GM23338 (cell line): Measurements from ENCODE around the gene ACBD4. TPM values are rescaled to one million over a fixed set of nuclear protein-coding genes. Genes with fewer than 3 reads are reported as not detected.

Experiments used
- ATAC-seq: fragments of 200-7000 bp; cut with Tn5 transposase; 3 replicates; pipeline ENCODE4 v1.9.1; 2020
- DNase-seq: peaks from one replicate; pipeline ENCODE4 v3.0.0-alpha.2; 2015; ENCODE audit warnings: low spot score
- H2AFZ ChIP-seq: fragments of 200-600 bp; sonication (generic); 2 replicates; pipeline ENCODE4 v1.8.0; 2016; ENCODE audit warnings: antibody characterized with exemption, mild to moderate bottlenecking, moderate library complexity
- H3F3A ChIP-seq: fragments of 200-600 bp; sonication (generic); replicated peaks from 2 replicates; pipeline ENCODE4 v1.8.0; 2017; ENCODE audit warnings: antibody characterized with exemption, mixed run types, low read depth
- H3K27ac ChIP-seq: fragments of 200-600 bp; sonication (generic); 2 replicates; pipeline ENCODE4 v1.6.1; 2016; ENCODE audit warnings: low read depth
- H3K27me3 ChIP-seq: fragments of 200-600 bp; sonication (generic); 2 replicates; pipeline ENCODE4 v1.8.0; 2016; ENCODE audit warnings: mild to moderate bottlenecking, mixed run types, moderate library complexity; ENCODE audit not compliant: insufficient read depth
- H3K36me3 ChIP-seq: fragments of 200-600 bp; sonication (generic); 2 replicates; pipeline ENCODE4 v1.8.0; 2016; ENCODE audit warnings: mild to moderate bottlenecking; ENCODE audit not compliant: insufficient read depth
- H3K4me1 ChIP-seq: fragments of 200-600 bp; sonication (generic); 2 replicates; pipeline ENCODE4 v1.8.0; 2016; ENCODE audit warnings: mild to moderate bottlenecking, moderate library complexity; ENCODE audit not compliant: insufficient read depth
- H3K4me2 ChIP-seq: fragments of 200-600 bp; sonication (generic); 2 replicates; pipeline ENCODE4 v1.7.1; 2017; ENCODE audit warnings: mixed run types
- H3K4me3 ChIP-seq: fragments of 200-600 bp; sonication (generic); 2 replicates; pipeline ENCODE4 v1.6.1; 2016; ENCODE audit warnings: mixed run types
- H3K79me2 ChIP-seq: fragments of 200-600 bp; sonication (generic); replicated peaks from 2 replicates; pipeline ENCODE4 v1.8.0; 2017; ENCODE audit warnings: mild to moderate bottlenecking; ENCODE audit not compliant: insufficient read depth
- H3K9me2 ChIP-seq: fragments of 200-600 bp; sonication (generic); 2 replicates; pipeline ENCODE4 v1.8.0; 2017; ENCODE audit not compliant: insufficient read depth
- H4K20me1 ChIP-seq: fragments of 200-600 bp; sonication (generic); replicated peaks from 2 replicates; pipeline ENCODE4 v1.8.0; 2017; ENCODE audit warnings: mild to moderate bottlenecking; ENCODE audit not compliant: insufficient read depth
- H3K27ac Mint-ChIP-seq: 2 replicates; pipeline ENCODE4 v1.8.0; 2020; ENCODE audit warnings: inconsistent platforms, mild to moderate bottlenecking, moderate library complexity, mixed read lengths
- H3K27me3 Mint-ChIP-seq: 3 replicates; pipeline ENCODE4 v1.8.0; 2022; ENCODE audit warnings: low read depth, mild to moderate bottlenecking, moderate library complexity, mixed read lengths, inconsistent platforms; ENCODE audit not compliant: insufficient read depth, poor library complexity
- H3K36me3 Mint-ChIP-seq: 3 replicates; pipeline ENCODE4 v1.8.0; 2021; ENCODE audit warnings: low read depth, mild to moderate bottlenecking, inconsistent platforms, moderate library complexity, mixed read lengths
- H3K4me1 Mint-ChIP-seq: 3 replicates; pipeline ENCODE4 v1.8.0; 2020; ENCODE audit warnings: mild to moderate bottlenecking, inconsistent platforms, mixed read lengths
- H3K4me3 Mint-ChIP-seq: 3 replicates; pipeline ENCODE4 v1.8.0; 2021; ENCODE audit warnings: moderate library complexity, mild to moderate bottlenecking, inconsistent platforms, mixed read lengths
- H3K9me3 Mint-ChIP-seq: 3 replicates; pipeline ENCODE4 v1.8.0; 2020; ENCODE audit warnings: moderate library complexity, mild to moderate bottlenecking, inconsistent platforms, mixed read lengths
- NANOG ChIP-seq: IDR thresholded peaks from 2 replicates; pipeline ENCODE4 v1.6.1; 2016; ENCODE audit warnings: antibody characterized with exemption, borderline replicate concordance
- POLR2AphosphoS5 ChIP-seq: IDR thresholded peaks from 2 replicates; pipeline ENCODE4 v1.6.1; 2016; ENCODE audit warnings: antibody characterized with exemption, low read depth
- ZNF114 ChIP-seq: fragments of 250-450 bp; sonication (Bioruptor Pico); IDR thresholded peaks from 2 replicates; pipeline ENCODE4 v1.5.0; 2020; ENCODE audit warnings: mild to moderate bottlenecking, moderate library complexity
- polyA plus RNA-seq: library from polyadenylated mRNA; unstranded; fragments of >200 nt; fragmentation: Nextera tagmentation; extraction: Ambion mirVana; gene quantifications from 2 replicates; pipeline ENCODE4 v1.2.1, GENCODE V29; 2016
- total RNA-seq: library from RNA; depleted of rRNA; stranded (reverse); fragments of >200 nt; shearing (Covaris generic); gene quantifications from 2 replicates; pipeline ENCODE4 v1.2.3, GENCODE V29; 2014
- TF ChIP-seq, protein P1 (sequence below): IDR thresholded peaks from one replicate; pipeline ENCODE4 v1.6.1; 2018; ENCODE audit warnings: antibody characterized with exemption; ENCODE audit not compliant: unreplicated experiment

ACBD4 gene
- total and polyA plus RNA-seq, 2 experiments from 2014 or later, result 4.5 to 6.7 TPM

DNA sequence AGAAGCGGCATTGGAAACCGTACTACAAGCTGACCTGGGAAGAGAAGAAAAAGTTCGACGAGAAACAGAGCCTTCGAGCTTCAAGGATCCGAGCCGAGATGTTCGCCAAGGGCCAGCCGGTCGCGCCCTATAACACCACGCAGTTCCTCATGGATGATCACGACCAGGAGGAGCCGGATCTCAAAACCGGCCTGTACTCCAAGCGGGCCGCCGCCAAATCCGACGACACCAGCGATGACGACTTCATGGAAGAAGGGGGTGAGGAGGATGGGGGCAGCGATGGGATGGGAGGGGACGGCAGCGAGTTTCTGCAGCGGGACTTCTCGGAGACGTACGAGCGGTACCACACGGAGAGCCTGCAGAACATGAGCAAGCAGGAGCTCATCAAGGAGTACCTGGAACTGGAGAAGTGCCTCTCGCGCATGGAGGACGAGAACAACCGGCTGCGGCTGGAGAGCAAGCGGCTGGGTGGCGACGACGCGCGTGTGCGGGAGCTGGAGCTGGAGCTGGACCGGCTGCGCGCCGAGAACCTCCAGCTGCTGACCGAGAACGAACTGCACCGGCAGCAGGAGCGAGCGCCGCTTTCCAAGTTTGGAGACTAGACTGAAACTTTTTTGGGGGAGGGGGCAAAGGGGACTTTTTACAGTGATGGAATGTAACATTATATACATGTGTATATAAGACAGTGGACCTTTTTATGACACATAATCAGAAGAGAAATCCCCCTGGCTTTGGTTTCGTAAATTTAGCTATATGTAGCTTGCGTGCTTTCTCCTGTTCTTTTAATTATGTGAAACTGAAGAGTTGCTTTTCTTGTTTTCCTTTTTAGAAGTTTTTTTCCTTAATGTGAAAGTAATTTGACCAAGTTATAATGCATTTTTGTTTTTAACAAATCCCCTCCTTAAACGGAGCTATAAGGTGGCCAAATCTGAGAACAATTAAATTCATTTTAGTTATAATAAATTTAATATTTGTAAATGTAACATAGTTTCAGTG, 14.5 kb downstream of the ACBD4 start:
- Histone ChIP-seq H3K4me1 (peaks cover 33% of the 10 kb centered on the region), H3F3A (peaks cover 14% of the 10 kb centered on the region), H3K4me2 (peak overlapping the region; percentile 95), H3K36me3 (no peaks in the 10 kb centered on the region), H3K4me3 (peak overlapping the region; percentile 95), H4K20me1 (peaks cover 15% of the 10 kb centered on the region; the same call in 1 of the 2 replicates), H3K9me2 (no peaks in the 10 kb centered on the region), H3K79me2 (peaks cover 25% of the 10 kb centered on the region), H2AFZ (no peak overlapping the region), H3K27ac (peak overlapping the region; percentile 70; the same call in 1 of the 2 replicates), H3K27me3 (peaks cover 5% of the 10 kb centered on the region; the same call in 1 of the 2 replicates)
- Mint-ChIP-seq H3K27ac (peak overlapping the region; percentile 92), H3K27me3 (peaks cover 30% of the 10 kb centered on the region), H3K4me1 (peaks cover 30% of the 10 kb centered on the region), H3K36me3 (peaks cover 12% of the 10 kb centered on the region), H3K9me3 (no peaks in the 10 kb centered on the region), H3K4me3 (peak overlapping the region; percentile 100)
- no peak; the same call in 2 of the 3 replicates for ATAC-seq
- TF ChIP-seq, protein P1, sequence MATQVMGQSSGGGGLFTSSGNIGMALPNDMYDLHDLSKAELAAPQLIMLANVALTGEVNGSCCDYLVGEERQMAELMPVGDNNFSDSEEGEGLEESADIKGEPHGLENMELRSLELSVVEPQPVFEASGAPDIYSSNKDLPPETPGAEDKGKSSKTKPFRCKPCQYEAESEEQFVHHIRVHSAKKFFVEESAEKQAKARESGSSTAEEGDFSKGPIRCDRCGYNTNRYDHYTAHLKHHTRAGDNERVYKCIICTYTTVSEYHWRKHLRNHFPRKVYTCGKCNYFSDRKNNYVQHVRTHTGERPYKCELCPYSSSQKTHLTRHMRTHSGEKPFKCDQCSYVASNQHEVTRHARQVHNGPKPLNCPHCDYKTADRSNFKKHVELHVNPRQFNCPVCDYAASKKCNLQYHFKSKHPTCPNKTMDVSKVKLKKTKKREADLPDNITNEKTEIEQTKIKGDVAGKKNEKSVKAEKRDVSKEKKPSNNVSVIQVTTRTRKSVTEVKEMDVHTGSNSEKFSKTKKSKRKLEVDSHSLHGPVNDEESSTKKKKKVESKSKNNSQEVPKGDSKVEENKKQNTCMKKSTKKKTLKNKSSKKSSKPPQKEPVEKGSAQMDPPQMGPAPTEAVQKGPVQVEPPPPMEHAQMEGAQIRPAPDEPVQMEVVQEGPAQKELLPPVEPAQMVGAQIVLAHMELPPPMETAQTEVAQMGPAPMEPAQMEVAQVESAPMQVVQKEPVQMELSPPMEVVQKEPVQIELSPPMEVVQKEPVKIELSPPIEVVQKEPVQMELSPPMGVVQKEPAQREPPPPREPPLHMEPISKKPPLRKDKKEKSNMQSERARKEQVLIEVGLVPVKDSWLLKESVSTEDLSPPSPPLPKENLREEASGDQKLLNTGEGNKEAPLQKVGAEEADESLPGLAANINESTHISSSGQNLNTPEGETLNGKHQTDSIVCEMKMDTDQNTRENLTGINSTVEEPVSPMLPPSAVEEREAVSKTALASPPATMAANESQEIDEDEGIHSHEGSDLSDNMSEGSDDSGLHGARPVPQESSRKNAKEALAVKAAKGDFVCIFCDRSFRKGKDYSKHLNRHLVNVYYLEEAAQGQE, result peak; percentile 6
- TF ChIP-seq NANOG, result no peak
- peak; percentile 59 for DNase-seq

DNA sequence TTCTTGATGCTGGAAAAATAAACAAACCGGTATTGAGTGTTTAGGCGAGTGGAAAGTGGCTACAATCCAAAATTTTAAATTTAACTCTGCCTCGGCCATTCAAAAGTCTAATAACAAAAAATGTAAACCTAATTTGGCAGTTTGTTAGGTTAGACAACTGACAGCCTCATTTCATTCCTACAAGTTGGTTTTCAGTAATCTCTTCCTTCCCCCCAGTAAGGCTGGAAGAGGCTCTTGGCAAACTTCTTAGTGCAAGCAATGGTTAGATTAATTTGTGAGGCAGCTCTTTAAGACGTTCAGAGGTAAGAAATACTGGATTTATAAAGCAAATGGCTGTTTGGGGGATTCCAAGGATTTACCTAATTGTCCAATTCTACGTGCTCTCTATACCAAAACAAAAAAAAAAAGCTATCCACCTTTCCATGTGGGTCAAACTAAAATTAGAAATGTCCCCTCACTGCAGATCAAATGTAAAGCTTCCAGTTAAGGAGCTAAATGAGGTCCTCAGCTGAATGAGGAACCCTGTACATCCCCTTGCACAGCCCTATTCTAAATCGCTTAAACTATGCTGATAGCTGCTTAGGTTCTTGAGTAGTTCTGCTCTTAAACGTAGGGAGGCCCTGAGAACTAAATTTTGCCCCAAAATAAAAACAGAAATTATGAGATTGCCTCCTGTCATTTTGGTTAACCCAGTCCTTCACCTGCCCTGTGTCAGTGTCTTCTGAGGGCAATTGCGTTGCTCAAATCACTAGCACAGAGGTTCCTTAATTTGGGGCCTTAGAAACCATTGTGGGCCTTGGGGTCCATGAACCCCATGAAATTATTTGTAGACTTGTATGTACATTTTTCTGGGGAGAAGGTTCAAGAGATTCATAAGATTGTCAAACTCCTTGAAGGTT, 15.7 kb downstream of the ACBD4 start:
- H3K4me1 ChIP-seq, result peaks cover 25% of the 10 kb centered on the region
- DNase-seq (no peak), ATAC-seq (no peak)
- Mint-ChIP-seq H3K36me3 (peaks cover 12% of the 10 kb centered on the region), H3K27me3 (peaks cover 26% of the 10 kb centered on the region), H3K4me1 (peaks cover 22% of the 10 kb centered on the region), H3K27ac (no peak overlapping the region), H3K4me3 (peak overlapping the region; percentile 100), H3K9me3 (no peaks in the 10 kb centered on the region)
- H3K4me2 ChIP-seq, result peak overlapping the region; percentile 95
- peaks cover 14% of the 10 kb centered on the region for H3F3A ChIP-seq
- H3K79me2 ChIP-seq, result peaks cover 25% of the 10 kb centered on the region
- TF ChIP-seq ZNF114 (no peak), POLR2AphosphoS5 (no peak; the same call in 1 of the 2 replicates)
- peak overlapping the region; percentile 95 for H3K4me3 ChIP-seq
- H2AFZ ChIP-seq, result no peak overlapping the region
- no peaks in the 10 kb centered on the region for H3K36me3 ChIP-seq
- peaks cover 5% of the 10 kb centered on the region; the same call in 1 of the 2 replicates for H3K27me3 ChIP-seq
- H3K27ac ChIP-seq, result no peak overlapping the region
- no peaks in the 10 kb centered on the region for H3K9me2 ChIP-seq
- H4K20me1 ChIP-seq, result peaks cover 15% of the 10 kb centered on the region; the same call in 1 of the 2 replicates
